Chondrocyte (in vitro differentiated cells): ENCODE results near the gene ZGRF1. TPM values are rescaled to one million over a fixed set of nuclear protein-coding genes. Genes with fewer than 3 reads are reported as not detected.

Experiments used
- DNase-seq: peaks from one replicate; pipeline ENCODE4 v3.0.0; 2021; ENCODE audit warnings: mixed read lengths, low spot score
- H3K27ac Mint-ChIP-seq: one replicate; pipeline ENCODE4 v1.8.0; 2021; ENCODE audit warnings: mild to moderate bottlenecking, moderate library complexity, mixed read lengths; ENCODE audit not compliant: unreplicated experiment
- H3K27me3 Mint-ChIP-seq: 2 replicates; pipeline ENCODE4 v1.8.0; 2021; ENCODE audit warnings: low read depth, mixed read lengths
- H3K36me3 Mint-ChIP-seq: 2 replicates; pipeline ENCODE4 v1.8.0; 2021; ENCODE audit warnings: low read depth, mixed read lengths
- H3K4me1 Mint-ChIP-seq: 2 replicates; pipeline ENCODE4 v1.8.0; 2021; ENCODE audit warnings: low read depth, mild to moderate bottlenecking, mixed read lengths
- H3K4me3 Mint-ChIP-seq: one replicate; pipeline ENCODE4 v1.8.0; 2021; ENCODE audit warnings: mild to moderate bottlenecking, moderate library complexity, mixed read lengths; ENCODE audit not compliant: unreplicated experiment
- H3K9me3 Mint-ChIP-seq: 2 replicates; pipeline ENCODE4 v1.8.0; 2021; ENCODE audit warnings: low read depth, mixed read lengths
- total RNA-seq: library from RNA; stranded (reverse); gene quantifications from 3 replicates; pipeline ENCODE4 v1.2.1, GENCODE V29; 2021
- TF ChIP-seq, protein P1 (sequence below): fragments of 200-600 bp; sonication (generic); IDR thresholded peaks from 2 replicates; pipeline ENCODE4 v1.5.0; 2021; ENCODE audit warnings: antibody characterized with exemption, mild to moderate bottlenecking, moderate library complexity

Gene ZGRF1
- total RNA-seq, 1 donor from 2014 or later = 4.3 TPM

- Mint-ChIP-seq H3K27me3 (peaks cover 85% of the 10 kb centered on the region), H3K27ac (no peak overlapping the region), H3K36me3 (peaks cover 9% of the 10 kb centered on the region), H3K4me1 (peaks cover 21% of the 10 kb centered on the region), H3K4me3 (no peak overlapping the region), H3K9me3 (peaks cover 12% of the 10 kb centered on the region)
- no peak for DNase-seq
- TF ChIP-seq, protein P1, sequence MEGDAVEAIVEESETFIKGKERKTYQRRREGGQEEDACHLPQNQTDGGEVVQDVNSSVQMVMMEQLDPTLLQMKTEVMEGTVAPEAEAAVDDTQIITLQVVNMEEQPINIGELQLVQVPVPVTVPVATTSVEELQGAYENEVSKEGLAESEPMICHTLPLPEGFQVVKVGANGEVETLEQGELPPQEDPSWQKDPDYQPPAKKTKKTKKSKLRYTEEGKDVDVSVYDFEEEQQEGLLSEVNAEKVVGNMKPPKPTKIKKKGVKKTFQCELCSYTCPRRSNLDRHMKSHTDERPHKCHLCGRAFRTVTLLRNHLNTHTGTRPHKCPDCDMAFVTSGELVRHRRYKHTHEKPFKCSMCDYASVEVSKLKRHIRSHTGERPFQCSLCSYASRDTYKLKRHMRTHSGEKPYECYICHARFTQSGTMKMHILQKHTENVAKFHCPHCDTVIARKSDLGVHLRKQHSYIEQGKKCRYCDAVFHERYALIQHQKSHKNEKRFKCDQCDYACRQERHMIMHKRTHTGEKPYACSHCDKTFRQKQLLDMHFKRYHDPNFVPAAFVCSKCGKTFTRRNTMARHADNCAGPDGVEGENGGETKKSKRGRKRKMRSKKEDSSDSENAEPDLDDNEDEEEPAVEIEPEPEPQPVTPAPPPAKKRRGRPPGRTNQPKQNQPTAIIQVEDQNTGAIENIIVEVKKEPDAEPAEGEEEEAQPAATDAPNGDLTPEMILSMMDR = no peak
These were observed 116.0 kb downstream of the ZGRF1 start for GRCh38 chr4:112520598-112521122.

- no peak overlapping the region for H3K27ac Mint-ChIP-seq
- peaks cover 12% of the 10 kb centered on the region for H3K9me3 Mint-ChIP-seq
- H3K4me1 Mint-ChIP-seq = peaks cover 27% of the 10 kb centered on the region
- H3K36me3 Mint-ChIP-seq = peaks cover 9% of the 10 kb centered on the region
- peaks cover 82% of the 10 kb centered on the region for H3K27me3 Mint-ChIP-seq
- TF ChIP-seq, protein P1 = no peak
- no peak overlapping the region for H3K4me3 Mint-ChIP-seq
- no peak for DNase-seq
These were observed 116.8 kb downstream of the ZGRF1 start for GRCh38 chr4:112519689-112520597.

DNA sequence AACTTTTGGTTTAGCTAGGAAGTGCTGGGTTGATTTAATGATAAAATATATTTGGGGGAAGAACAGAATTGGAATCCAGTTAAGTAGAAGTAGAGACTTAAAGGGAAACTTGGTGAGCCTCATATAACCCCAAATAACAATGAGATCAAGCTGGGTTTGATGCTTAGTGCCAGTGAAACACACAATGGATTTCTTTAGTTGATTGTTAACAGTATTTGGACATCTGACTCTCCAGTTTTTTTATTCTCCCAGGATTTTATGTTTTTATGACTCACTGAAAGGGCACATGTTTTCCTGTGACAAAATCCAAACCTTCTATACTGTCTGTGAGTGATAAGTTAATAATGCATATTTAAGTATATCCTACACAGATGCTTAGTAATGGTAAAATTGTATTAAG is 118.0 kb downstream of the ZGRF1 start:
- Mint-ChIP-seq H3K9me3 (peaks cover 12% of the 10 kb centered on the region), H3K4me3 (no peak overlapping the region), H3K36me3 (peaks cover 9% of the 10 kb centered on the region), H3K27me3 (peaks cover 86% of the 10 kb centered on the region), H3K27ac (no peak overlapping the region), H3K4me1 (peaks cover 33% of the 10 kb centered on the region)
- no peak for DNase-seq
- TF ChIP-seq, protein P1 = no peak

DNA sequence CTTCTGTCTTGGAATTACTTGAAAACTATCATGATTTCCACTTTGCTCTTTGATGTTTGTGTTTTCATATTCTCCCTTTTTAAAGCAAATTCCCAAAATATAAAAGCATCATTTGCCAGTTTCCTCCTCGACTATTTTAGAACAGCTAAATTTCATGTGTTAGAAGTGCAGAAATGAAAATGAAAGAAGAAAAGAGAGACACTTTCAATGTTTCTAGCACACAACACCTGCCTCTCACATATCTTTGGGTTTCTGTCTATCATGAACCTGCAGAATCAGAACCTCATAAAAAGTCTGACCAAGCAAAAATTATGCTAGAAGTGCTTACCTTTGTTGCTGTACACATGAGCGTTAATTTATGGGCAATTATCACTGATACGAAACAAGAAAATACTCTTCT is 118.8 kb downstream of the ZGRF1 start:
- Mint-ChIP-seq H3K4me1 (peaks cover 26% of the 10 kb centered on the region), H3K4me3 (no peak overlapping the region), H3K9me3 (peaks cover 8% of the 10 kb centered on the region), H3K36me3 (peaks cover 5% of the 10 kb centered on the region), H3K27me3 (peaks cover 87% of the 10 kb centered on the region), H3K27ac (no peak overlapping the region)
- DNase-seq = no peak
- TF ChIP-seq, protein P1 = no peak

DNA sequence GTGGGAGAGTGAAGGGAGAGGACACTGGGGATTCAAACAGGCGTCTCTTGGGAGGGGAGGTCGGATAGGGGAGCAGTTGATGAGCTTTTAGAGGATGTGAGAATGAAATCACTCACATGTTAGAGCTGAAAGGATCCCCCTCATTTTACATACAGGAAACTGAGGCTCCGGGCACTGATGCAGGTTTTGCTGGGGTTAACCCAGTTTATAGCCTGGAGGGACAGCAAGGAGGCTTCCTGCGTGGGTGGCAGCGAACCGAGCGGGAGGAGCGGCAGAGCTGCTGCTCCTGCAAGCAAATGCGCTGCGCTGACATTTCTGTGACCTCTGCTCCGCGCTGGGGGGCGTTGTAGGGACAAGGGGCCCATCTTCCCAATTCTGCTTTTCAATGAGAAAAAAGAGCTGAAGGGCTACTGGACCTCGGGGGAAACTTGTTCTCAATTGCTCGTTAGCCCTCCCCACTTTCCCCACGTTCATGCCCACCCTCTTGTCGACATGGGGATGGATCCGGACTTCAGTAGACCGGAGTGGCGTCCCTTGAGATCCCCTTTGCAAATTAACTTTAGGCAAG is 119.6 kb downstream of the ZGRF1 start:
- DNase-seq = no peak
- peaks cover 6% of the 10 kb centered on the region for H3K9me3 Mint-ChIP-seq
- TF ChIP-seq, protein P1 = no peak
- H3K27me3 Mint-ChIP-seq = peaks cover 87% of the 10 kb centered on the region
- H3K27ac Mint-ChIP-seq = no peak overlapping the region
- H3K4me1 Mint-ChIP-seq = peaks cover 26% of the 10 kb centered on the region
- peak overlapping the region; percentile 28 for H3K4me3 Mint-ChIP-seq
- peaks cover 3% of the 10 kb centered on the region for H3K36me3 Mint-ChIP-seq
